Common myeloid progenitor, CD34-positive (primary cell): Measurements from ENCODE around the gene ADGRL2.

ENCODE experiments used
- CTCF ChIA-PET: fragments of 350-600 bp; sonication (Branson Sonifier 250); formaldehyde crosslinking; loops from one replicate; lab custom pipeline; 2021; ENCODE audit warnings: antibody characterized with exemption; lab: Charles Lee
- POLR2A ChIA-PET: fragments of 350-600 bp; sonication (Branson Sonifier 250); formaldehyde crosslinking; loops from one replicate; lab custom pipeline; 2021; ENCODE audit warnings: antibody characterized with exemption; lab: Charles Lee
- DNase-seq, 3 donors: peaks; one replicate each; pipeline versions ENCODE4 v3.0.0 to v3.0.0-alpha.2; 2013
- H3K27ac ChIP-seq, 2 experiments: 1 replicate in 1 of 2; 2 replicates in 1 of 2; pipeline ENCODE4 v1.7.0; 2013; ENCODE audit warnings: inconsistent platforms in 2 of 2, low read length in 2 of 2, mild to moderate bottlenecking in 2 of 2, low read depth in 1 of 2, moderate library complexity in 1 of 2; ENCODE audit not compliant: severe bottlenecking in 2 of 2, insufficient read depth in 1 of 2, poor library complexity in 1 of 2
- H3K27me3 ChIP-seq, 5 experiments: replicated peaks in 2 of 5; 1 replicate in 3 of 5; 2 replicates in 2 of 5; pipeline versions ENCODE4 v1.6.1 to v1.7.0; 2013; ENCODE audit warnings: low read length in 4 of 5, mild to moderate bottlenecking in 2 of 5, moderate library complexity in 2 of 5, inconsistent platforms in 1 of 5; ENCODE audit not compliant: insufficient read depth in 5 of 5, control insufficient read depth in 4 of 5
- H3K36me3 ChIP-seq, 4 experiments: 1 replicate in 2 of 4; 2 replicates in 2 of 4; pipeline versions ENCODE4 v1.6.1 to v1.7.0; 2013; ENCODE audit warnings: low read length in 3 of 4, control low read depth in 1 of 4, mild to moderate bottlenecking in 1 of 4; ENCODE audit not compliant: control insufficient read depth in 4 of 4, insufficient read depth in 4 of 4
- H3K4me1 ChIP-seq, 4 experiments: 1 replicate in 3 of 4; 2 replicates in 1 of 4; pipeline versions ENCODE4 v1.6.1 to v1.7.1; 2013; ENCODE audit warnings: low read length in 3 of 4, mild to moderate bottlenecking in 3 of 4, control low read depth in 1 of 4, inconsistent platforms in 1 of 4, moderate library complexity in 1 of 4; ENCODE audit not compliant: control insufficient read depth in 4 of 4, insufficient read depth in 4 of 4; ENCODE audit errors: control extremely low read depth in 1 of 4
- H3K4me3 ChIP-seq, 7 experiments: 1 replicate in 4 of 7; 2 replicates in 3 of 7; pipeline versions ENCODE4 v1.5.1 to v1.7.0; 2013; ENCODE audit warnings: mild to moderate bottlenecking in 7 of 7, low read length in 6 of 7, moderate library complexity in 6 of 7, inconsistent platforms in 2 of 7, low read depth in 2 of 7, control low read depth in 1 of 7; ENCODE audit not compliant: insufficient read depth in 4 of 7, control insufficient read depth in 1 of 7; ENCODE audit errors: extremely low read depth in 1 of 7
- H3K9me3 ChIP-seq, 5 experiments: 1 replicate in 4 of 5; 2 replicates in 1 of 5; pipeline versions ENCODE4 v1.6.1 to v1.7.1; 2013; ENCODE audit warnings: low read length in 4 of 5, mild to moderate bottlenecking in 2 of 5, inconsistent platforms in 1 of 5, low read depth in 1 of 5, moderate library complexity in 1 of 5; ENCODE audit not compliant: control insufficient read depth in 4 of 5, insufficient read depth in 2 of 5; ENCODE audit errors: control extremely low read depth in 1 of 5
- WGBS: methylation state at CpG from one replicate; pipeline ENCODE4 v1.1.5; 2013; ENCODE audit not compliant: insufficient coverage; 5-methylcytosine and 5-hydroxymethylcytosine counted together

Gene ADGRL2

DNA sequence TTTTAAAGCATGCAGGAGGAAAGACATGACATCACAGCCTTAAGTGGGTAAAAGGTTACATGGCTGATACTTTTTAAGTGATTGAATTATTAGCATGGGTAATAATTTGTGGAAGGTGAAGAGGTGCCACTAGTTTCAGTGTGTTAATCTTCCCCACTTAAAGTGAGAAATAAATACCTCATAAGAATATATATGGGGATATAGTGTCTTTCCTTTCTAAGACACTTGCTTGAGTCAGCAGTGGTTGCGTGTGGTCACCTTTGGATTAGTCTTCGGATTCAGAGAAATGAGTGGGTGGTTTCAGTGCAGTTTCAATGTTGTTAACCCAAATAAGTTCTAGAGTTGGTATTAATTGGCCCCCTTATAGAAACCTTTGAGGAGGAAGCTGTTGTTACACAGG lies 94.1 kb downstream of the ADGRL2 start:
- H3K9me3 ChIP-seq: no peaks in the 10 kb centered on the region
- H3K4me3 ChIP-seq: no peak overlapping the region
- H3K27ac ChIP-seq: no peak overlapping the region
- H3K27me3 ChIP-seq: peaks cover 0 to 2% (median 0%) of the 10 kb centered on the region in 5 experiments
- ChIA-PET POLR2A (no interaction called here), CTCF (no interaction called here)
- no peaks in the 10 kb centered on the region for H3K4me1 ChIP-seq
- WGBS: no CpG with 5 or more reads among the region's 2 CpGs
- no peaks in the 10 kb centered on the region for H3K36me3 ChIP-seq
- no peak for DNase-seq

DNA sequence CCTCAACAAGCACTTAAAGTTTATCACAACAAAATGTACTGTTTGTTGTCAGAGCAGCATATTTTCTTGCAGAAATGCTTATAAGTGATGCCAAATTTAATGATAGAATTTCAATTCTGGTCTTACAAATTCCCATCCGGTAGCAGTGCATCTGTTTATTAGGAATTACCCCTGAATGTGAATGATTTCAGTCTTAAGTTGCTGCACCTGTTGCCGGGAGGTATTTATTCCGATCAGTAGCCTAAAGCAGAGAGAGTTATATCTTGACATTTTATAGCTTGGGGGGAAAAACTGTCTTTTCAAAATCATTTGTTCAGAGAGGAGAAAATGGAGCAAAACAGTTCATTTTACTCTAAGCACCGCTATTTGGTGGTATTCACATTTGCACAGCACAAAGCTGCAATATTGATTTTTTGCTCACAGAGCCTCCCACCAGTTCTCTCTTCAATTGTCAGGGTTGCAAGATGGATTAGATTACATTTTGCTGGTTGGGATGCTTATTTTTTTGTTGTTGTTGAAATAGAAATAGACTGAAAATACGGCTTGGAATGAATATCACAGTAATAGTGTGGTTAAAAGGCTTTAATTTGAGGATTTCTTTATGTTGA lies 98.6 kb downstream of the ADGRL2 start:
- CTCF ChIA-PET: no interaction called here
- Histone ChIP-seq H3K27ac (no peak overlapping the region), H3K36me3 (no peaks in the 10 kb centered on the region), H3K4me1 (no peaks in the 10 kb centered on the region), H3K9me3 (no peaks in the 10 kb centered on the region), H3K27me3 (peaks cover 0 to 2% (median 0%) of the 10 kb centered on the region in 5 experiments), H3K4me3 (no peak overlapping the region)
- 95% methylated on average over 4 of the region's 5 CpGs for WGBS
- POLR2A ChIA-PET: no interaction called here
- DNase-seq: no peak

GRCh38 chr1:81907575-81907974 lies 106.8 kb downstream of the ADGRL2 start:
- DNase-seq: no peak
- Histone ChIP-seq H3K27ac (no peak overlapping the region), H3K36me3 (no peaks in the 10 kb centered on the region), H3K4me1 (no peaks in the 10 kb centered on the region), H3K4me3 (no peak overlapping the region), H3K9me3 (no peaks in the 10 kb centered on the region), H3K27me3 (no peaks in the 10 kb centered on the region)
- WGBS: no CpG with 5 or more reads among the region's 2 CpGs
- CTCF ChIA-PET: no interaction called here
- POLR2A ChIA-PET: interaction anchor here (0.7 kb wide), 1 partner anchor 433 kb away, joined by 4 read pairs; no protein-coding TSS in a partner anchor

GRCh38 chr1:81912383-81912782 lies 111.6 kb downstream of the ADGRL2 start:
- H3K4me1 ChIP-seq: no peaks in the 10 kb centered on the region
- no peaks in the 10 kb centered on the region for H3K27me3 ChIP-seq
- H3K4me3 ChIP-seq: no peak overlapping the region
- CTCF ChIA-PET: no interaction called here
- POLR2A ChIA-PET: no interaction called here
- WGBS: 100% methylated on average over 2 of the region's 3 CpGs
- no peak overlapping the region for H3K27ac ChIP-seq
- DNase-seq: no peak
- no peaks in the 10 kb centered on the region for H3K36me3 ChIP-seq
- no peaks in the 10 kb centered on the region for H3K9me3 ChIP-seq

GRCh38 chr1:81915937-81916336 lies 115.2 kb downstream of the ADGRL2 start:
- Histone ChIP-seq H3K27ac (no peak overlapping the region), H3K27me3 (no peaks in the 10 kb centered on the region), H3K36me3 (no peaks in the 10 kb centered on the region), H3K9me3 (no peaks in the 10 kb centered on the region), H3K4me3 (no peak overlapping the region), H3K4me1 (no peaks in the 10 kb centered on the region)
- no peak for DNase-seq
- POLR2A ChIA-PET: no interaction called here
- CTCF ChIA-PET: no interaction called here
- WGBS: no CpG with 5 or more reads among the region's 3 CpGs

- Histone ChIP-seq H3K27me3 (peaks cover 0 to 1% (median 0%) of the 10 kb centered on the region in 5 experiments), H3K4me1 (no peaks in the 10 kb centered on the region), H3K36me3 (no peaks in the 10 kb centered on the region), H3K4me3 (no peak overlapping the region), H3K9me3 (no peaks in the 10 kb centered on the region), H3K27ac (no peak overlapping the region)
- whole genome bisulfite sequencing: 83% methylated on average over 4 of the region's 6 CpGs
- POLR2A ChIA-PET: no interaction called here
- CTCF ChIA-PET: no interaction called here
- no peak for DNase-seq
These were observed 119.6 kb downstream of the ADGRL2 start for GRCh38 chr1:81920245-81920740.

DNA sequence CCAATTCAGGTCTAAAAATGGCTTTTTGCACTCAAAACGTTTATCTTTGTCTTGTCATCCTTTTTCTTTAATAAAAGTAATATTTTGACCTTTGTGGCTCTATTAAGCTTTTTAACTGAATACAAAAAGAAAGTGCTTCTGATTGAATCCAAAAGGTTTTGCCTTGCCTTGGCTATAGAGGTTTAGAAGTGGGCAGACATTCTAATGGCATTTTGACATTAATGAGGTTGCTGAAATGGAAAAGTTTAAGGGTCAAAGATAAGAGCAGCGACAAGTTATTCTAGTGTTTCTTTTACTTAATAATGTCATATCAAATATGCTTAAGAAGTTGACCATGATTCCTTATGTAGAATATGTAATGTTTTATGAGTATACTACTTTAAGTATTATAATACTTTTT lies 120.2 kb downstream of the ADGRL2 start:
- H3K4me3 ChIP-seq: no peak overlapping the region
- no peak for DNase-seq
- no peak overlapping the region for H3K27ac ChIP-seq
- no peaks in the 10 kb centered on the region for H3K36me3 ChIP-seq
- WGBS: no CpG with 5 or more reads among the region's 2 CpGs
- peaks cover 0 to 1% (median 0%) of the 10 kb centered on the region in 5 experiments for H3K27me3 ChIP-seq
- ChIA-PET POLR2A (no interaction called here), CTCF (no interaction called here)
- no peaks in the 10 kb centered on the region for H3K4me1 ChIP-seq
- no peaks in the 10 kb centered on the region for H3K9me3 ChIP-seq
